Stimulated activated memory B cell treated with anti-CD40 and anti-IgM and Interleukin-4, amounts not matched to agents 10 μg/mL and 1 μg/mL and 100 μg/mL, for 72 hours (primary cell): Measurements from ENCODE around the gene ZNF451.

Experiments used
- ATAC-seq: fragments of 150-1000 bp; cut with Tn5 transposase; 2 replicates; pipeline ENCODE4 v1.10.0; 2021
- H3K27ac Mint-ChIP-seq: one replicate; pipeline ENCODE4 v1.8.0; 2022; ENCODE audit warnings: mild to moderate bottlenecking, mixed read lengths
- H3K27me3 Mint-ChIP-seq: one replicate; pipeline ENCODE4 v1.8.0; 2022; ENCODE audit warnings: mixed read lengths
- H3K36me3 Mint-ChIP-seq: one replicate; pipeline ENCODE4 v1.8.0; 2022; ENCODE audit warnings: mixed read lengths
- H3K4me1 Mint-ChIP-seq: one replicate; pipeline ENCODE4 v1.8.0; 2022; ENCODE audit warnings: mixed read lengths
- H3K4me3 Mint-ChIP-seq: one replicate; pipeline ENCODE4 v1.8.0; 2022; ENCODE audit warnings: mild to moderate bottlenecking, moderate library complexity, mixed read lengths
- H3K9me3 Mint-ChIP-seq: one replicate; pipeline ENCODE4 v1.8.0; 2022; ENCODE audit warnings: mixed read lengths

ZNF451 gene

DNA sequence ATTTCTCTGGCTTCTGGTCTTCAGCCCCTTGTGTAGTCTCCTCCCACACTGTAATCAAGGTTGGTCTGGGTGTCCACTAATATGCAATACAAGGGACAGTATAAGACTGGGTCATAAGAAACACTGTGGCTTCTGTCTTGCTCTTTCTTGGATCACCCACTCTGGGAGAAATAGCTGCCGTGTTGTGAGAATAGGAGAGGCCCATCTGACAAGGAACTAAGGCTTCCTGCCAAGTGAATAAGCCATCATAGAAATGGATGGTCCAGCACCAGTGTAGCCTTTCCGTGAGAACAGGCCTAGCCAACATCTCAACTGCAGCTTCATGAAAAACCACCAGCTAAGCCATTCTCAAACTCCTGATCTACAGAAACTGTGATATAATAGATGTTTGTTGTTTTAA is 105.5 kb downstream of the ZNF451 start:
- H3K4me1 Mint-ChIP-seq: no peaks in the 10 kb centered on the region
- no peaks in the 10 kb centered on the region for H3K9me3 Mint-ChIP-seq
- ATAC-seq: no peak
- H3K4me3 Mint-ChIP-seq: no peak overlapping the region
- H3K27me3 Mint-ChIP-seq: no peaks in the 10 kb centered on the region
- H3K36me3 Mint-ChIP-seq: peaks cover 26% of the 10 kb centered on the region
- no peak overlapping the region for H3K27ac Mint-ChIP-seq

DNA sequence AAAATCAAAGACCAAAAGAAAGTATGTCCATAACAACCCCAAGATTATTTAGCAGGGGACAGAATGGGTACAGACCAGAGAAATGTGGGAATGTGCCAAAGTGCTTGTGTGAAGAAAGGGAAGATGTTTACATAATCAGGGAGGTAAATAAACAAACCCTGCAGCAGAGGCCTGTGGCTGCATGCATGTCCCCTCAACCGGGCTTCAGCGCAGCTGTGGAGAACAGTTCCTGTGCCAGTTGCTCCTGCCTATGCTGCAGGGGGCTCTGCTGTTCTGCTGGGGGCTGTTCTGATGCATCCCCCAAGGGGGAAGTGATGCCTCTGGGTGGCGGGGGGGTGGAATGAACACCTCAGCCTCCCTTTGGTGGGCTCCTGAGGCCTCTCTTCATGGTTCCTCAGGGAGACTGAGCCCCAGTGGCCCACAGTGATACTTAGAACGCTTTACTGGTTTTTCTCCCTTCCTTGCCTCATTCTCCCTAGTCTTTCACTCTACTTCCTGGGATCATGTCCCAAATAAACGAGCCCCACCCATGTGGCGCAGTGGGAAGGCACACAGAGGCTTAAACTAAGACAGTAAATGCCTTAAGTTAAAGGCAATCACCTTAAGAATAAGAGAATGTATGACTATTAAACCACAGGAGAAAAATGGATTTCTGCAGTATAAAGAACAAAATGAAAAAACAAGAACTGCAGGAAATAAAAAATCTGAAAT is 109.1 kb downstream of the ZNF451 start:
- no peak overlapping the region for H3K27ac Mint-ChIP-seq
- no peaks in the 10 kb centered on the region for H3K27me3 Mint-ChIP-seq
- H3K36me3 Mint-ChIP-seq: peaks cover 6% of the 10 kb centered on the region
- no peak overlapping the region for H3K4me3 Mint-ChIP-seq
- no peak for ATAC-seq
- H3K4me1 Mint-ChIP-seq: no peaks in the 10 kb centered on the region
- no peaks in the 10 kb centered on the region for H3K9me3 Mint-ChIP-seq

DNA sequence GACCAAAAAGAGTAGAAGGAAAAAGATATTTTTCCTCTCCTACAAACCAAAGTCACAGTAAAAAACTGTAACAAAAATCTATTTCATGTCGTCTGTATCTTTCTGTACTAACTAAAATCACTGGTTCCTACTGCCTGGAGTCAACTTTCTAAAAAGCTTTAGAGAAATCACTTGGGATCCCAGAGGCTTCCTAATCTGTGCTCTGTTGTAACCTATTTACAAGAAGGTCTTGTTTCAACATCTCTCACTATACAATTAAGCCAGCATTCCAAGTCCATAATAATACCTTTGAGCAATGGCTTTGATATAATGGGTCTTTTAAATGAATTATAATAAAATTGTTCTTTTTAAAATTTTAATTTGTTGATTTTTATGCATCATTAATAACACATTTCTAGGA is 111.7 kb downstream of the ZNF451 start:
- H3K4me1 Mint-ChIP-seq: no peaks in the 10 kb centered on the region
- H3K27me3 Mint-ChIP-seq: no peaks in the 10 kb centered on the region
- no peaks in the 10 kb centered on the region for H3K9me3 Mint-ChIP-seq
- H3K36me3 Mint-ChIP-seq: no peaks in the 10 kb centered on the region
- H3K4me3 Mint-ChIP-seq: no peak overlapping the region
- ATAC-seq: no peak
- no peak overlapping the region for H3K27ac Mint-ChIP-seq

DNA sequence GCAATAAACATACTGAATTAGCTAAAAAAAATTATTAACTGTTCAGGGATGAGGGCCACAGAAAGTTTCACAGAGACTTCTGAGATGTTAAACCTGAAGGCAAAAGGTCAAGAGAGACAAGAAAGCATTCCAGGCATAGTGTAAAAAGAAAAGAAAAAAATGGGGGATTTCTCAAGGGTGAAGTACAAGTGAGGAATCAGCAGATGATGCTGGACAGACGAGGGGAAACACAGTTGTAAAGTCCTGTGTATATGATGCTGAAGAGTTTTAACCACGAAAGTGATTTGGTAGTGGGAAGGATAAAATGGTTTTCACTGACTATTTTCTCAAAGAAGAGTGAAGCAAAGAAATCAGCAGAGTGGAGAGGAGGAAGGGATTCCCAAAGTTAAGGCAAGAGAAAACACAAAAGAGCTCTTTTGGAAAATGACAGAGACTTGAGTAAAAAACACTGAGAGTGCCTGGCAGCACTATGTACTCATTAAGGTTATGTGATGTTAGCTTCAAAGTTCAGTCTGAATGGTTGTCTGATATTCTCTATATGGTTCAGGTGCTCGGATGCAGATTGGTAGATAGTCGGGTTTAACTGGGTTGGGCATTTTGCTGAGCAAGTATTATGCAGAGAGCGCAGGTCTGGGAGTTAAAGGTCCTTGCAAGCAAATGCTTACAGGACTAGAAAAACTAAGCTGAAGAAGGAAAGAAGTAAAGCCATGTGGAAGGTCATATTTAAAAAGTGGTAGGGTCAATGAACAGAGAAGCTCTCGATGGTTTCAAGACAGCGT is 115.8 kb downstream of the ZNF451 start:
- no peak overlapping the region for H3K4me3 Mint-ChIP-seq
- ATAC-seq: no peak
- H3K27ac Mint-ChIP-seq: no peak overlapping the region
- H3K36me3 Mint-ChIP-seq: no peaks in the 10 kb centered on the region
- H3K27me3 Mint-ChIP-seq: no peaks in the 10 kb centered on the region
- H3K4me1 Mint-ChIP-seq: no peaks in the 10 kb centered on the region
- no peaks in the 10 kb centered on the region for H3K9me3 Mint-ChIP-seq

DNA sequence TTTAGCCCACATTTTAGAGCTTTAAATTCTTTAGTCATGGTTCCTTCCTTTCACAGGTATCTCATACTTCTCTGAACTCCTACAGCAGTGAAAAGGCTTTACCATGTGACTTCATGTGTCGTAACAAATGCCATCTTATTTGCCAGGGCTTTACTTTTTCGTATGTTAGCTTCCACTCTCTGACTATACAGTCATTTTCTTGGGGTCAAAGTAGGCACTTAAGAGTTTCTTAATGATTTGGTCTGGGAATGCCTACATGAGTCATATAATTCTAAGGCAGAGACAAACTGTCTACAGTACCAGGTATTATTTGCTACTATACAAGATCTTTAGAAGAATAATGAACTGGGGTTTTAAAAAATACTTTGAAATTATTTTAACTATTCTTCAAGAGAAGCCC is 117.2 kb downstream of the ZNF451 start:
- no peaks in the 10 kb centered on the region for H3K36me3 Mint-ChIP-seq
- H3K27me3 Mint-ChIP-seq: no peaks in the 10 kb centered on the region
- no peak for ATAC-seq
- no peaks in the 10 kb centered on the region for H3K9me3 Mint-ChIP-seq
- no peak overlapping the region for H3K4me3 Mint-ChIP-seq
- H3K27ac Mint-ChIP-seq: no peak overlapping the region
- no peaks in the 10 kb centered on the region for H3K4me1 Mint-ChIP-seq

DNA sequence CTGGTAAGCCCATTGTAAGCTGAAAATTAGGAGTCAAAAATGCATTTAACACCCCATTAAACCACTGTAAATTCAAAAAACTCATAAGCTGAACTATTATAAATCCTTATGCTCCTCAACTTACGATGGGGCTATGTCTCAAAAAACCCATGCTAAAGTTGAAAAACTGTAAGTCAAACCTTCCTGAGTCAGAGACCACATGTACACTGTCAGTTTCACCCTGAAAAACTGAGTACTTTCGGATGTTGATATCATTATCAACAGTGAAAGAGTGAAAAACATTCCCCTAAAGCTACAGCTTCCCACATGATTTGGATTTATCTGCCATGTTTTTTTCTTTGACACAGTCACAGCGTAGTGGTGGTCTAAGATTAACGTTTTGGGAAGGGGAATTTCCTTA is 117.9 kb downstream of the ZNF451 start:
- H3K9me3 Mint-ChIP-seq: no peaks in the 10 kb centered on the region
- H3K4me3 Mint-ChIP-seq: no peak overlapping the region
- no peak overlapping the region for H3K27ac Mint-ChIP-seq
- no peaks in the 10 kb centered on the region for H3K27me3 Mint-ChIP-seq
- H3K36me3 Mint-ChIP-seq: no peaks in the 10 kb centered on the region
- no peaks in the 10 kb centered on the region for H3K4me1 Mint-ChIP-seq
- no peak for ATAC-seq

DNA sequence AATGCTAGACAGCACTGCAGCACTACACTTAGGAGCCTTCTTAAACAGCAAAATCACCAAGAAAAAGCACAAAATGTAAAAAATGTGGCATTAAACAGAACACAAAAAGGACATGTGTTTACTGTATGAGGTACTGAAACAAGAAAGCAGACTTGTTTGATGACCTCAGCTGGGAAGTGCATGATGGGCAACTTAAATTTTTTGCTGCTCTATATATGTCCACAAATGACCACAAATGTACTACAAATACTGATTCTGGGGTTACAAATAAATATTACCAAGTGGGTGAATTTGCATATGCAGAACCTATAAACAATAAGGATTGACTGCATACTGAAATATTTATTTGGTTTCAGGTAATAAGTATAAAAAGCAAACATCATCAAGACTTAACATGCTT is 119.0 kb downstream of the ZNF451 start:
- ATAC-seq: no peak
- Mint-ChIP-seq H3K9me3 (no peaks in the 10 kb centered on the region), H3K4me3 (no peak overlapping the region), H3K27me3 (no peaks in the 10 kb centered on the region), H3K36me3 (no peaks in the 10 kb centered on the region), H3K4me1 (no peaks in the 10 kb centered on the region), H3K27ac (no peak overlapping the region)

DNA sequence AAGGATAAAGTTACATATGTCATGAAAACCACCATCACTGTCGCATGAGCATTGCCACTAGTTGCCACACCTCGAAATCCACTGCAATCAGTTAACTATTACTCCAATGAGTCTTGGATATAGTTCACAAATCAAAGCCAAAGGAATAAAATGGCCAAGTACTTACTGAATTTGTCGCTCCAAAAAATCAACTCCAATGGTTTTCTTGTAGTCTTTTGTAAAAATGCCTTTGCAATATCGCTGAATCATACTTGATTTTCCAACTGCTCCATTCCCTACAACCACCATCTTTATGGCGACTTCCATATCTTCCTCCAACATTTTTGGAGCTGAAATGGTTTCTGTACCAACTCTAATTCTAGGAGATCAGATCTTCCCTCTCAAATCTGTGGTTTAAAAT is 120.1 kb downstream of the ZNF451 start:
- peaks cover 2% of the 10 kb centered on the region for H3K9me3 Mint-ChIP-seq
- no peaks in the 10 kb centered on the region for H3K4me1 Mint-ChIP-seq
- H3K27me3 Mint-ChIP-seq: no peaks in the 10 kb centered on the region
- H3K36me3 Mint-ChIP-seq: peaks cover 5% of the 10 kb centered on the region
- no peak overlapping the region for H3K27ac Mint-ChIP-seq
- H3K4me3 Mint-ChIP-seq: no peak overlapping the region
- no peak for ATAC-seq

DNA sequence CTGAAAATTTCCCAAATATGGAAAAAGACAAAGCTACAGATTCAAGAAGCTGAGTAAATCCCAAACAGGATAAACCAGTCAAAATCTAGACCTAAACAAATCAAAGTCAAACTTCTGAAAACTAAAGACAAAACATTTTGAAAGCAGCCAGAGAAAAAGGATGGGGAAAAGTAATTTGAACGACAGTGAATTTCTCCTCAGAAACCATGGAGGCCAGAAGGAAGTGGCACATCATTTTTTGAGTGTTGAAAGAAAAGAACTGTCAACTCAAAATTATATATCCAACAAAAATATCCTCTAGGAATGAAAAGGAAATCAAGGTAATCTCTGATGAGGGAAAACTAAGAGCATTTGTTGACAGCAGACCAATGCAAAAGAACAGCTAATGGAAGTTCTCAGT is 125.3 kb downstream of the ZNF451 start:
- Mint-ChIP-seq H3K9me3 (peaks cover 2% of the 10 kb centered on the region), H3K36me3 (peaks cover 10% of the 10 kb centered on the region), H3K4me1 (peaks cover 9% of the 10 kb centered on the region), H3K27me3 (no peaks in the 10 kb centered on the region), H3K27ac (no peak overlapping the region), H3K4me3 (no peak overlapping the region)
- no peak for ATAC-seq

DNA sequence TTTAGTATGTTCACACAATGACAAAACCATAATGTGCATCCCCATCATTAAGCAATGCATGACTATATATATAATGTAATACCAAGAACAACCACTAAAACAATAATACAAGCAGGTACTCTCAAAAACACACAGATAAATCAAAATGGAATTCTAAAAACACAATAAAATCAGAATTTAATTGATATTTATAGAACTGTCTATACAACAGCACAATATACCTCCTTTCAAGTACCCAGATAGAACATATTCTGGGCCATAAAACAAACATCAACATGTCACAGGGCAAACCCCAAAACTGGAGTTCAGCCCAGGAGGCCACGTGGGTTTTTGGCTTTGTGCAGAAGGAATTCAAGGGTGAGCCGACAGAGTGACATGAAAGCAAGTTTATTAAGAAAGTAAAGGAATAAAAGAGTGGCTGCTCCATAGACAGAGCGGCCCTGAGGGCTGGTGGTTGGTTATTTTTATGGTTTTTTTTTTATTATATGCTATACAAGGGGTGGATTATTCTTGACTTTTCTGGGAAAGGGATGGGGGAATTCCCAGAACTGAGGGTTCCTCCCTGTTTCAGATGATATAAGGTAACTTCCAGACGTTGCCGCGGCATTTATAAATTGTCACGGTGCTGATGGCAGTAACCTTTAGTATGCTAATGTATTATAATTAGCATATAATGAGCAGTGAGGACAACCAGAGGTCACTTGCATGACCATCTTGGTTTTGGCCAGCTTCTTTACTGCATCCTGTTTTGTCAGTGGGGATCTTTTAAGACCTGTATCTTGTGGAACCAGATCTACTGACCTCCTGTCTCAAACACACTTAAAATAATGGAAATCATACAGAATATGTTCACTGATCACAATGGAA is 126.5 kb downstream of the ZNF451 start:
- ATAC-seq: no peak
- no peak overlapping the region for H3K27ac Mint-ChIP-seq
- H3K27me3 Mint-ChIP-seq: no peaks in the 10 kb centered on the region
- no peak overlapping the region for H3K4me3 Mint-ChIP-seq
- peaks cover 10% of the 10 kb centered on the region for H3K36me3 Mint-ChIP-seq
- peaks cover 13% of the 10 kb centered on the region for H3K4me1 Mint-ChIP-seq
- peaks cover 2% of the 10 kb centered on the region for H3K9me3 Mint-ChIP-seq

DNA sequence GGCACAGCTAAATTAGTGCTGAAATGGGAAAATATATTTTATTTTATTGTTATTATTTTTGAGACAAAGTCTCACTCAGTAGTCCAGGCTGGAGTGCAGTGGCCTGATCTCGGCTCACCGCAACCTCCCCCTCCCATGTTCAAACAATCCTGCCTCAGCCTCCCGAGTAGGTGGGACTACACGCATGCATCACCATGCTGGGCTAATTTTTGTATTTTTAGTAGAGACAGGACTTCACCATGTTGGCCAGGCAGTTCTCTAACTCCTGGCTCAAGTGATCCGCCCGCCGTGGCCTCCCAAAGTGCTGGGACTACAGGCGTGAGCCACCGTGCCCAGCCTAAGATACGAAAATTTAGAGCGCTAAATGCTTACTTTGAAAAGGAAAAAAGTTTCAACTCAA is 127.3 kb downstream of the ZNF451 start:
- Mint-ChIP-seq H3K27me3 (no peaks in the 10 kb centered on the region), H3K4me1 (peaks cover 15% of the 10 kb centered on the region), H3K27ac (no peak overlapping the region), H3K36me3 (peaks cover 15% of the 10 kb centered on the region), H3K4me3 (no peak overlapping the region), H3K9me3 (peaks cover 2% of the 10 kb centered on the region)
- no peak for ATAC-seq
